Astrocyte (in vitro differentiated cells and primary cell): ENCODE measurements around the gene MYO6.
"Not testable (repeated sequence)": the region's sequence is repeated elsewhere in the genome, so short reads cannot be mapped to it uniquely, and the experiment has no call there.

Experiments
- CTCF ChIP-seq: IDR thresholded peaks from 2 replicates; pipeline ENCODE4 v1.5.1; 2011; ENCODE audit warnings: low read depth, mild to moderate bottlenecking, inconsistent platforms, low read length, moderate library complexity; ENCODE audit not compliant: insufficient read depth
- EZH2 ChIP-seq: IDR thresholded peaks from 2 replicates; pipeline ENCODE4 v1.6.1; 2012; ENCODE audit warnings: mild to moderate bottlenecking, low read length, inconsistent platforms; ENCODE audit not compliant: insufficient read depth

DNA sequence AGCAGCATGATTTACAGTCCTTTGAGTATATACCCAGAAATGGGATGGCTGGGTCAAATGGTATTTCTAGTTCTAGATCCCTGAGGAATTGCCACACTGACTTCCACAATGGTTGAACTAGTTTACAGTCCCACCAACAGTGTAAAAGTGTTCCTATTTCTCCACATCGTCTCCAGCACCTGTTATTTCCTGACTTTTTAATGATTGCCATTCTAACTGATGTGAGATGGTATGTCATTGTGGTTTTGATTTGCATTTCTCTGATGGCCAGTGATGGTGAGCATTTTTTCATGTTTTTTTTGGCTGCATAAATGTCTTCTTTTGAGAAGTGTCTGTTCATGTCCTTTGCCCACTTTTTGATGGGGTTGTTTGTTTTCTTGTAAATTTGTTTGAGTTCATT is 151.2 kb downstream of the MYO6 start:
- TF ChIP-seq CTCF, EZH2: not testable (repeated sequence)
